ENCODE data around the gene GPR160. TPM values are rescaled to one million over a fixed set of nuclear protein-coding genes. Genes with fewer than 3 reads are reported as not detected.

Gene GPR160
- total and polyA plus RNA-seq, 2 of the 13 experiments (the other 11 are each of a cell fraction or from before 2014, with no cell fraction given): 12.1 to 23.2 TPM

GRCh38 chr3:170037463-170038433 is at the start of gene GPR160 (continued):
- peak; percentile 78 for TF ChIP-seq NR2F6 (IDR thresholded peaks at IDR 0.05)
- TF ChIP-seq NR2F6 (CRISPR knock-in tag; IDR thresholded peaks at IDR 0.05): peak; percentile 67
- peak; percentile 55; the same call in 1 of the 2 replicates for TF ChIP-seq ZSCAN29 (CRISPR knock-in tag; conservative IDR thresholded peaks at IDR 0.05)
- peak; percentile 57; the same call in 1 of the 2 replicates for TF ChIP-seq ADNP (CRISPR knock-in tag; IDR thresholded peaks at IDR 0.05)
- TF ChIP-seq SIN3A (IDR thresholded peaks at IDR 0.05; ENCODE audit: borderline replicate concordance, low read depth, low read length): no peak
- TF ChIP-seq ARNT2 (CRISPR knock-in tag; IDR thresholded peaks at IDR 0.05; ENCODE audit: low read depth): peak; percentile 59; the same call in 1 of the 2 replicates
- TF ChIP-seq CBFB (CRISPR knock-in tag; IDR thresholded peaks at IDR 0.05): peak; percentile 53; the same call in 1 of the 2 replicates
- peak; percentile 40; the same call in 1 of the 2 replicates for TF ChIP-seq MED1 (CRISPR knock-in tag; IDR thresholded peaks at IDR 0.05)
- TF ChIP-seq HCFC1 (IDR thresholded peaks at IDR 0.05; ENCODE audit: low read depth, low read length): no peak
- no peak for TF ChIP-seq MTF1 (CRISPR knock-in tag; IDR thresholded peaks at IDR 0.05)
- no peak for TF ChIP-seq ZNF180 (CRISPR knock-in tag; IDR thresholded peaks at IDR 0.05; ENCODE audit: borderline replicate concordance, low read depth)
- TF ChIP-seq CENPX (CRISPR knock-in tag; IDR thresholded peaks at IDR 0.05): no peak
- TF ChIP-seq U2AF1 (optimal IDR thresholded peaks at IDR 0.05; ENCODE audit: low read depth, low read length): no peak
- TF ChIP-seq ZNF652 (CRISPR knock-in tag; IDR thresholded peaks at IDR 0.05; ENCODE audit: borderline replicate concordance, low read depth): peak; percentile 16; the same call in 1 of the 2 replicates
- no peak for TF ChIP-seq PRDM15 (CRISPR knock-in tag; IDR thresholded peaks at IDR 0.05)
- TF ChIP-seq ZNF570 (CRISPR knock-in tag; IDR thresholded peaks at IDR 0.05; ENCODE audit: borderline replicate concordance): no peak
- TF ChIP-seq IRF9 (CRISPR knock-in tag; IDR thresholded peaks at IDR 0.05; ENCODE audit: borderline replicate concordance): peak; percentile 74
- peak; percentile 10; the same call in 1 of the 2 replicates for TF ChIP-seq ZNF441 (CRISPR knock-in tag; IDR thresholded peaks at IDR 0.05; ENCODE audit: borderline replicate concordance)
- TF ChIP-seq ZNF513 (CRISPR knock-in tag; conservative IDR thresholded peaks at IDR 0.05): no peak
- TF ChIP-seq NR0B2 (CRISPR knock-in tag; IDR thresholded peaks at IDR 0.05): no peak; the same call in 1 of the 2 replicates
- TF ChIP-seq GPN1 (CRISPR knock-in tag; IDR thresholded peaks at IDR 0.05; ENCODE audit: borderline replicate concordance): no peak
- peak; percentile 31; the same call in 1 of the 2 replicates for TF ChIP-seq TFAP4 (IDR thresholded peaks at IDR 0.05; ENCODE audit: borderline replicate concordance, low read depth)
